Endodermal cell (in vitro differentiated cells): ENCODE data around the gene HOMER2. TPM values are rescaled to one million over a fixed set of nuclear protein-coding genes. Genes with fewer than 3 reads are reported as not detected.
A peak's percentile ranks its signal among the peaks of the same experiment; 100 is the strongest.

ENCODE experiments used
- DNase-seq: peaks from one replicate; pipeline ENCODE4 v3.0.0-alpha.2; 2017
- H3K27ac ChIP-seq: 2 replicates; pipeline ENCODE4 v1.5.1; 2013; ENCODE audit warnings: mild to moderate bottlenecking, low read depth, low read length, moderate library complexity
- H3K27me3 ChIP-seq: 2 replicates; pipeline ENCODE4 v1.6.1; 2013; ENCODE audit warnings: mild to moderate bottlenecking, low read length, moderate library complexity; ENCODE audit not compliant: insufficient read depth, control insufficient read depth, poor library complexity, severe bottlenecking
- H3K36me3 ChIP-seq: 2 replicates; pipeline ENCODE4 v1.7.0; 2013; ENCODE audit warnings: mild to moderate bottlenecking, low read length, moderate library complexity; ENCODE audit not compliant: control insufficient read depth, insufficient read depth
- H3K4me1 ChIP-seq: one replicate; pipeline ENCODE4 v1.7.0; 2013; ENCODE audit warnings: low read length; ENCODE audit not compliant: control insufficient read depth, insufficient read depth
- H3K4me3 ChIP-seq: 2 replicates; pipeline ENCODE4 v1.5.1; 2013; ENCODE audit warnings: mild to moderate bottlenecking, low read length, moderate library complexity
- H3K9ac ChIP-seq: 2 replicates; pipeline ENCODE4 v1.6.1; 2013; ENCODE audit warnings: mild to moderate bottlenecking, low read length, moderate library complexity; ENCODE audit not compliant: poor library complexity, severe bottlenecking; ENCODE audit errors: extremely low read depth
- H3K9me3 ChIP-seq: 2 replicates; pipeline ENCODE4 v1.6.1; 2013; ENCODE audit warnings: mild to moderate bottlenecking, low read length, moderate library complexity; ENCODE audit not compliant: control insufficient read depth
- H3K27ac Mint-ChIP-seq: 2 replicates; pipeline ENCODE4 v1.8.0; 2020; ENCODE audit warnings: mixed read lengths
- H3K27me3 Mint-ChIP-seq: 2 replicates; pipeline ENCODE4 v1.8.0; 2021; ENCODE audit warnings: mild to moderate bottlenecking, mixed read lengths; ENCODE audit not compliant: insufficient read depth
- H3K36me3 Mint-ChIP-seq: 2 replicates; pipeline ENCODE4 v1.8.0; 2020; ENCODE audit warnings: low read depth, mixed read lengths
- H3K4me1 Mint-ChIP-seq: 2 replicates; pipeline ENCODE4 v1.8.0; 2020; ENCODE audit warnings: mixed read lengths
- H3K4me3 Mint-ChIP-seq: 2 replicates; pipeline ENCODE4 v1.8.0; 2020; ENCODE audit warnings: mild to moderate bottlenecking, moderate library complexity, mixed read lengths
- H3K9me3 Mint-ChIP-seq: 2 replicates; pipeline ENCODE4 v1.8.0; 2020; ENCODE audit warnings: mild to moderate bottlenecking, mixed read lengths
- CTCF ChIP-seq: fragments of 200-600 bp; sonication (generic); conservative IDR thresholded peaks from 2 replicates; pipeline ENCODE4 v1.5.0; 2021; ENCODE audit warnings: antibody characterized with exemption, mild to moderate bottlenecking
- WGBS, 2 experiments: methylation state at CpG; one replicate each; pipeline versions ENCODE4 v1.1.5 to v1.1.7; 2013; ENCODE audit warnings: missing lambda C conversion rate in 2 of 2, mixed read lengths in 1 of 2; ENCODE audit not compliant: insufficient coverage in 1 of 2, insufficient read length in 1 of 2; 5-methylcytosine and 5-hydroxymethylcytosine counted together
- total RNA-seq, 2 donors: library from RNA; stranded (reverse); fragmentation: NEBNext Ultra II Directional in 1 of 2; extraction: Animal tissue kit (Norgen Biotek cat#: 25700) in 1 of 2; gene quantifications; 2 replicates in 1 of 2; 3 replicates in 1 of 2; pipeline ENCODE4 v1.2.1, GENCODE V29; 2021

HOMER2 gene
- total RNA-seq, 2 donors from 2014 or later: 31.8 to 32.7 TPM

- Mint-ChIP-seq H3K27me3 (no peaks in the 10 kb centered on the region), H3K36me3 (peaks cover 13% of the 10 kb centered on the region), H3K27ac (peak overlapping the region; percentile 62), H3K9me3 (no peaks in the 10 kb centered on the region), H3K4me3 (peak overlapping the region; percentile 74), H3K4me1 (peaks cover 13% of the 10 kb centered on the region)
- Histone ChIP-seq H3K9ac (peak overlapping the region; percentile 77), H3K4me1 (no peaks in the 10 kb centered on the region), H3K9me3 (no peaks in the 10 kb centered on the region), H3K27me3 (peaks cover 6% of the 10 kb centered on the region), H3K36me3 (peaks cover 17% of the 10 kb centered on the region), H3K4me3 (peak overlapping the region; percentile 88), H3K27ac (peak overlapping the region; percentile 88)
- no peak for TF ChIP-seq CTCF
- WGBS, 2 experiments: 0 to 1% methylated on average over 11 to 81 of the region's 81 CpGs
- DNase-seq: peak; percentile 78
Measured at GRCh38 chr15:82810061-82810889, 142.2 kb downstream of the HOMER2 start.

DNA sequence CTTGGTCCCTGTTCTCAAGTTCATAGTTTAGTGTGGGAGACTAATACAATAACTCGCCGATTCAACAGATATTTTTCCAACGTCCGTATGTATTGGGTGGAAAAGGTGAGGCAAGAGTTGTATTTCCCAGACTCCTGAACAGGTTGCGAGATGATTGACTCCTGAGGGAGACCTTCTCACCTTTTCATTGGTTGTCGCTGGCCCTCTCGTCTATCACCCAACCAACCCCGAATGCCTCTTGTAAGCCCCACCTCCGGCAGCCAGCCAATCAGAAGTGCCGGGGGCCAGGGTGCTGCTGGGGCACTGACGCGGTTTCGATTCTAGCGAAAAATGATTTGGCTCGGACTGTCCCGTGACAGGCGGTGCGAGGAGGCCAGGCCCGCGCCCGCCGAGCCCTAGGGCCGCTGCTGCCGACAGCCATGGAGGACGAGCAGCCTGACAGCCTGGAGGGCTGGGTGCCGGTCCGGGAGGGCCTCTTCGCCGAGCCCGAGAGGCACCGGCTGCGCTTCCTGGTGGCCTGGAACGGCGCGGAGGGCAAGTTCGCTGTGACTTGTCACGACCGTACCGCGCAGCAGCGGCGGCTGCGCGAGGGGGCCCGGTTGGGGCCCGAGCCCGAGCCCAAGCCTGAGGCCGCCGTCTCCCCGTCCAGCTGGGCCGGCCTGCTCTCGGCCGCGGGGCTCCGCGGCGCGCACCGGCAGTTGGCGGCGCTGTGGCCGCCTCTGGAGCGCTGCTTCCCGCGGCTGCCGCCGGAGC is 143.0 kb downstream of the HOMER2 start, which contains the start of gene WHAMM:
Gene WHAMM, plus strand, starts transcription at position 321 of the 753 bp plus-strand sequence. Its CDS starts 99 bp downstream, at position 420.
- TF ChIP-seq CTCF: peak; percentile 48
- peak within 1 kb of the TSS; percentile 88 for H3K4me3 ChIP-seq
- H3K27me3 Mint-ChIP-seq: peaks cover 4% of the 10 kb centered on the region
- H3K27me3 ChIP-seq: peaks cover 10% of the 10 kb centered on the region
- H3K27ac ChIP-seq: peak within 1 kb of the TSS; percentile 88
- H3K9me3 ChIP-seq: no peaks in the 10 kb centered on the region
- WGBS, 2 experiments: 0% methylated on average over 34 to 67 of the region's 67 CpGs
- peaks cover 14% of the 10 kb centered on the region for H3K36me3 ChIP-seq
- peak within 1 kb of the TSS; percentile 77 for H3K9ac ChIP-seq
- H3K9me3 Mint-ChIP-seq: no peaks in the 10 kb centered on the region
- peaks cover 13% of the 10 kb centered on the region for H3K4me1 Mint-ChIP-seq
- H3K4me1 ChIP-seq: no peaks in the 10 kb centered on the region
- H3K27ac Mint-ChIP-seq: peak within 1 kb of the TSS; percentile 62
- H3K36me3 Mint-ChIP-seq: peaks cover 10% of the 10 kb centered on the region
- DNase-seq: peak; percentile 98
- H3K4me3 Mint-ChIP-seq: peak within 1 kb of the TSS; percentile 74

- Histone ChIP-seq H3K27ac (no peak overlapping the region), H3K4me1 (no peaks in the 10 kb centered on the region), H3K36me3 (peaks cover 6% of the 10 kb centered on the region), H3K27me3 (peaks cover 19% of the 10 kb centered on the region), H3K4me3 (peak overlapping the region; percentile 88), H3K9ac (no peak overlapping the region), H3K9me3 (no peaks in the 10 kb centered on the region)
- DNase-seq: no peak
- Mint-ChIP-seq H3K27me3 (peaks cover 11% of the 10 kb centered on the region), H3K4me3 (peak overlapping the region; percentile 74), H3K27ac (no peak overlapping the region), H3K9me3 (no peaks in the 10 kb centered on the region), H3K36me3 (peaks cover 3% of the 10 kb centered on the region), H3K4me1 (peaks cover 13% of the 10 kb centered on the region)
- WGBS, 2 experiments: 84 to 96% methylated on average over 5 to 9 of the region's 9 CpGs
- no peak for TF ChIP-seq CTCF
Measured at GRCh38 chr15:82808634-82809041, 143.9 kb downstream of the HOMER2 start.
